ENCODE data around the gene RP2.
A peak's percentile ranks its signal among the peaks of the same experiment; 100 is the strongest.

The RP2 gene

DNA sequence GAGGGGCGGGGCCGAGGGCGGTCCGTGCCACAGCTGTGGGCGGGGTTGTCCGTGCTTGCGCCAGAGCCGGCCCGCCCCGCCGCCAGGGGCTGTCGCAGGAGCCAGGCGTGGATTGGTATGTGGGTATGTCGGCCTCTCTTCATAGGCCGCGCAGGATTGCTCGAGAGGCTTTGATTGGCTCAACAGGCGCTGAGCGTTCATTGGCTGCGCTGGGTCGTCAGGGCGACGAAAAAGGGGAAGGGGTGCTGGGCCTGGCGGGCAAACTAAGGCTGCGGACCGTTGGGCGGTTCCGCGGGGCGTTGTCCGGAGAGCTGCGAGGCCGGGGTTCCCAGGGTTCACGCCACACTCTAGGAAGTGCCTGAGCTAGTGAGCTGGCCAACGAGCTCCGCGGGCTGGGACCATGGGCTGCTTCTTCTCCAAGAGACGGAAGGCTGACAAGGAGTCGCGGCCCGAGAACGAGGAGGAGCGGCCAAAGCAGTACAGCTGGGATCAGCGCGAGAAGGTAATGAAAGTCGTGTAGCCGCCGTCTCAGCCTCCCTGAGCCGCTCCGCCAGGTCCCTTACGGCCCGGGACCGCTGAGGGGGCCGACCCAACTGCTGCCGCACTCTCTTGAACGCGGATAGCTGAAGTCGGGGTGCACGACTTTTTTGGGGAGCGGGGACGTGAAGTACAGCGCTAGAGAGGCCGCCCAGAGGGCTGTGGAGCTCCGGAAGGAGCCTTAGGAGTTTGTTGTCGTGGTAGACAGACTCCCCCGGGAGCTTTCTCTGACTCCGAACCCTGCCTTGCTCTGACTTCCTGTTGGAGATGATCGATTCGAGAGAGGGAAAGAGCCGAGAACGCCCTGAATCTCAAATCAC is at the start of gene RP2:
RP2 (plus strand) TSS at position 343 of the 857 bp plus-strand sequence; CDS start at position 401, 58 bp downstream.
- DNase-seq = peak; percentile 81

DNA sequence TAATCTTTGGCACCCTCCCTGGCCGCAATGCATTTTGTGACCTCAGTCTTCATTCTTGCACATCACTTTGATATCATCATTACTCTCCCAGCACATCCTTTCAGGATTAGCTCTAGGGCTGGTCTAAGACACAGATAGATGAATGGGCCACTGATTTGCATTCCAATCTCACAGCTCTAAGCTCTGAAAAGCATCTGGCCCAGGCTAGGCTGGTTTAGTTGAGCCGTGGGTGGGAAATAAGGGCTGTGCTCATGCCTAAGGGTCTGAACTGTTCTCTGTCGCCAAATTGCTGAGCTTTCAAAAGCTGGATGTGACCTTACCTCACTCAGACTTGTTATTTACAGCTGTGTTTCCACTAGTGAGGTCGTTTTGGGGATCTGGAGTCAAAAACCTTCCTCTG is 47.9 kb upstream of the RP2 start:
- DNase-seq = no peak

DNA sequence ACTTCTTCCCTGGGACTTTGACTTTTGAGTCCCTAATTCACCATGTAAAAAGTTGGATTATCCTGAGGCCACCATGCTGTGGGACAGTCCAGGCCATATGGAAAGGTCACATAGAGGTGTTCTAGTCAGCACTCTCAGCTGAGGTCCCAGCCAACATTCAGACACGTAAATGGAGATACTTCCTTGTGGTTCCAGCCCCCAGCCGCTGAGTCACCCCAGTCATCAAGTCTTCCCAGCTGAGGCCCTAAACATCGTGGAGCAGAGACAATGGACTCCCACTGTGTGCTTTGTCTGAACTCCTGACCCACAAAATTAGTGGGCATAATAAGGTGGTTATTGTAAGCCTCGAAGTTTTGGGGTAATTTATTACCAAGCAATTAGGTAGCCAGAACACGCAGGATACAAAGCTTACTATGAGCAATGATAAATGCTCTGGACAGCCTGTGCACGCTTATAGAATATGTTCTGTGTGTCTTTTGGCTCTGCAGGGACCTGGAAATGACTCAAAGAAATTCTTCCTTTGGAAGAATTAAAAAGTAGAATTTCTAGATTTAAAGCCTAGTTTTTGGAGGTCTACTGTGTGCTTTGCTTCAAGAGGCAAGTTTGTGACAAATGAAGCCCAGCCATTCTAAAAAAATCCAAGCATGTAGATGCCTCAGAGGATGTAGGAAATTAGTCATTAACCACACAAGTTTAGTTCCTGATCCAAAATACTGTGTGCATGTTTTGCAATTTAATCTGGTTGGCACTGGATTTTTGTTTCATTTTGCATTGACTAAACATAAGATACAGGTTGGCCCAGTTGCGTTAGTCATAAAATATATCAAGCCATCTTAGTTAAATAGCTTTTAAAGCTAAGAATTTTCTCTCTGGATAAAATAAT is 44.7 kb upstream of the RP2 start:
- no peak for DNase-seq

DNA sequence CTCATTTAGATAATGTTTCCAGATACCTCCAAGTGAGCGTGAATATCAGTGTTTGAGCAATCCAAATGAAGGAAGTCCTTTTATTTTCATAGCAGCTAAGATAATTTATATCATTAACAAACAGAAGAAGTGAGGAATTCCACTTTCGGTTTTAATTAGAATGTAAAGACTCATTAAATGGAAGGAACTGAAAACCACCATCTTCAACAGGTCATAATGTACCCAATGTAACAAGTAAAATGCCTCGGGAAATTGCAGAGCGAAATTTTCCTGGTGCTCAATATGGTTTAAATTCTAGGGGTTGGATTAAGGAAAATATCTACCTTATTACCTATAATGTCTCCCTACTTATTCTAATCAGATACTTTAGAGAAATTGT is 44.0 kb upstream of the RP2 start:
- DNase-seq = no peak

DNA sequence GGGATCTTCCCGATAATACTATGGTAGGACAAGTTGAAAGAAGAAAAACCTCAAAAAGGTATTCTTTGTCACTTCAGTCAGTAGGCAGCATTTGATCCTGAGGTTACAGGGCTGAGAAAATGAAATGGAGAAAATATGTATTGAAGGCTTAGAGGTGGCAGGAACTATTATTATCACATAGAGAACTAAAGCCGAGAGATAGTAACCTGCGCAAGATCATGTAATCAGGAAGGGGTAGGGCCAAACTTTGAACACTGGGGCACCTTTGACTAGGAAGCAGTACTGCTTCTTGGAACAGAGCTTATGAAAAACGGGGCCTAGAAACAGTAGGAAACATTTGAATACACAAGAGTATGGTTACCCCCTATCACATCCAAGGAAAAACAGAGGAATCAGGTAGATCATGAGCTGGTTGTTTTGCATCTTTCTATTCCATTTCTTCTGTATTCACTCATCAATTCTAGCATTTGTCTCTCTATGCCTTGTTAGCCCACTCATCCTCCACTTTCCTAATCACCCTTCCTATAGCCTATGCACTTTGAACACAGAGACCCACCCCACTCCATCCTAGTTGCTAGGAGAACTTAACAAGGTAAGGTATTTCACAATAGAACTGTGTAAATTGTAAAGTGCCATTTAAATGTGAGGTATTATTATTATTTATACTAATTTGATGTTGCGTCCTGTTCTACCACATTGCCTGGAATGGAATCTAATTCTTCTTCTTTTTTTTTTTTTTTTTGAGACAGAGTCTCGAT is 43.3 kb upstream of the RP2 start:
- DNase-seq = no peak

DNA sequence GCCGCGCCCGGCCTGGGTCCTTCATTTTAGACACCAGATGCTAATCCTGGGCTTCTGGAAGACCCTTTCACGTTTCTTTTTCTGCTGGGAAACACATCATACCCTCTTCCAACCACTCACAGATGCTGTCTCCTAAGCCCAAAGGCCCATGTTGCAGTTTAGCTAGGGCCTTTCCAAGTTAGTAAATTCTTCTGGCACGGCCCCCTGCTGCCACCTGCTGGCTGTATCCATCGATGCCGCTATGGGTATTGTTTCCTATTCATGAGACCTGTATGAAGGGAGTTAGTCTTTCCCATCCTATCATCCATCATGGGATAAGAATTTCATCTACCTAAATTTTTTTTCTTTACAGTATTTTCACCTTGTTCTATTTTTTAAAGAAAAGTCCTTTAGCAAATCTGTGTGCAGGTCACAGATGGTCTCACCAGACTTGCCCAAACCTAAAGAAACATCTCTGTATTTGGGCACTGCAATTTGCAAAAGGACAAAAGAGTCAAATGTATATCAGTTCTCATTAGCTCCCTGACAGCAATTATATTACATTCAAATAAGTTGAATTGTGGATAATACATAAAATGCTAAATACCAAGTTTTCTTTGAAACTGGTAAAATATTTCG is 40.2 kb upstream of the RP2 start:
- peak; percentile 2 for DNase-seq

DNA sequence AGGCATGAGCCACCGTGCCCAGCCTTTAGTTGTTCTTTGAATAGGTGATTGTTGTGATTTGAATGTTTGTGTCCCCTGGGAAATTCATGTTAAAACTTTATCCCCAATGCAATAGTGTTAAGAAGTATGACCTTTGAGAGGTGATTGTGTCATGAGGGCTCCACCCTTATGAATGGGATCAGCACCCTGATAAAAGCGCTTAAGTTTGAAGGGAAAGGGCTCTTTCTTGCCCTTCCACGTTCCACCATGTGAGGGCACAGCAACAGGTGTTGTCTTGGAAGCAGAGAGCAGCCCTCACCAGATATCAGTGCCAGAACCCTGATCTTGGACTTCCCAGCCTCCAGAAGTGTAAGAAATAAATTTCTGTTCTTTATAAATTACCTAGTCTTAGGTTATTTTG is 33.7 kb upstream of the RP2 start:
- DNase-seq = no peak

DNA sequence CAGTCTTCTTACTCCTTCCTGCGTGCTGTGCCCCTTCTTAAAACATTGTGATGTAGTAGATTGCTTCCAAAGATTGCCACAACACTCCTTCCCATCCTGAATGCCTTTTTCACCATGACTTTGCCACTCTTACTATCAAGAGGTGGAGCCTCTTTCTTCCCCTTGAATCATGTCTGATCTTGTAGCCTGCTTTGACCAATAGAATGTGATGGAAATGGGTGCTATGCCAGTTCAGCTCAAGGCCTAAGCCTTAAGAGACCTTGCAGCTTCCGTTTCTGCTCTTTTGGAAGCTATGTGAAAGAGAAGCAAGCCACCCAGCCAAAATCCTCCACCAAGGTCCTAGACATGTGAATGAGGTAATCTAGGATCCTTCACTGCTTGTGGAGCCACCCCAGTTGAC is 31.6 kb upstream of the RP2 start:
- no peak for DNase-seq

DNA sequence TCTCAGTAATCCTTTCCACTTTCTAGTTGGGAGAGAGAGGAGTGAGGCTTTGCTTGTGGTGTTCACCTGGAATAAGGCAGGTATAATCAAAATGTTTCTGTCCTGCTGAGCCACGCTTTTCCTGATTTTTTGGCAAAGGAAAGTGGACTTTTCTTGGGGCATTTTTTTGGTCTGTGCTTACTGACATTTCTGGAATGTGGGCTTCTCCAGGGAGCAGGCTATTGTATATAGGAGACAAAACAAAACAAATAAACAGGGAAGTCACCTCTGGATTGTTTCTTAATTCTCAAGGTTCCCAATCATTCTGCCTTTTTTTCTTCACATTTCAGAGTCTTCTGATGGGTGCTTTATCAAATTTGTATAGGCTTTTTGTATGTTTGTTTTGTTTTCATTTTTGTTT is 25.7 kb upstream of the RP2 start:
- no peak for DNase-seq

DNA sequence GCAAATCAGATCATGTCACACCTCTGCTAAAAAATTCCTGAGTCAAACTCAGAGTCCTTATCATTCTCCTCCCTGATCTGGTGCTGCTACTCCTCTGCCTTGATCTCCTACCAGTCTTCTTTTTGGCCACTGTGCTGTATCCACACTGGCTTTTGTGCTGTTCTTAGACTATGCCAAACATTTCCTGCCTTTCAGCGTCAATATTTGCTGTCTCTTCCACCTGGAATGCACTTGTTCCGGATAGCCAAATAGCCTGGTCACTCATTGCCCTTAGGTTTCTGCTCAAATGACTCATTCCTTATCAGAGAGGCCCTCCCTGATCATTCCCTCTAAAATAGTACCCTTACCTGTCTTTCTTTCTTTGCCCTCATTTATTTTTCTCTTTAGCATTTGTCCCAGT is 24.4 kb upstream of the RP2 start:
- no peak for DNase-seq

DNA sequence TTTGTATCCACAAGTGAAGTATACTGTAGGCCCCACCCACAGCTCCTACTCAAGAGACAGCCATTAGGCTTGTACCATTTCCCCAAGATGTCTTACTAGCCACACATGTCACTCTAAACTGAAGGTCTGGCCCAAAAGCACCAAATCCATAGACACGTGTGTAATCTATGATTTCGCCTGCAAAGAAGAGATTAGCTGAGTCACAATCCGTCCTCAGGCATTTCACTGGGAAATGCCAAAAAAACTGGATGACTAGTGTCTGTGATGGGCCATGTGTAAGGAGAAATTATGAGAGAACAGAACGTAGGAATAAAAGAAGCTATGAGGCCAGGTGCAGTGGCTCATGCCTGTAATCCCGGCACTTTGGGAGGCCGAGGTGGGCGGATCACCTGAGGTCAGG is 21.9 kb upstream of the RP2 start:
- no peak for DNase-seq

DNA sequence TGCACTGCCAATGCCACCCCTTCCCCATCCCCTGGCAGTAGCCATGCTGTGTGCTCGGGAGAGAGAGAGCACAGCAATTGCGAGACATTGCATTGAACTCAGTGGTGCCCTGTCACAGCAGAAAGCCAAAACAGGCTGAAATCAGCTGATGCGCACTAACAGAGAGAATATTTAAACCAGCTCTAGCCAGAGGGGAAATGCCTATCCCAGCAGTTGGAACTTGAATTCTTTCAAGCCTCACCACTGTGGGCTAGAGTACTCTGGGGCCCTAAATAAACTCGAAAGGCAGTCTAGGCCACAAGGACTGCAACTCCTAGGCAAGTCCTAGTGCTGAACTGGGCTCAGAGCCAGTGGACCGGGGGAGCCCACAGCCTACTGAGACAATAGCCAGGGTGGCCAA is 17.7 kb upstream of the RP2 start:
- DNase-seq = no peak

DNA sequence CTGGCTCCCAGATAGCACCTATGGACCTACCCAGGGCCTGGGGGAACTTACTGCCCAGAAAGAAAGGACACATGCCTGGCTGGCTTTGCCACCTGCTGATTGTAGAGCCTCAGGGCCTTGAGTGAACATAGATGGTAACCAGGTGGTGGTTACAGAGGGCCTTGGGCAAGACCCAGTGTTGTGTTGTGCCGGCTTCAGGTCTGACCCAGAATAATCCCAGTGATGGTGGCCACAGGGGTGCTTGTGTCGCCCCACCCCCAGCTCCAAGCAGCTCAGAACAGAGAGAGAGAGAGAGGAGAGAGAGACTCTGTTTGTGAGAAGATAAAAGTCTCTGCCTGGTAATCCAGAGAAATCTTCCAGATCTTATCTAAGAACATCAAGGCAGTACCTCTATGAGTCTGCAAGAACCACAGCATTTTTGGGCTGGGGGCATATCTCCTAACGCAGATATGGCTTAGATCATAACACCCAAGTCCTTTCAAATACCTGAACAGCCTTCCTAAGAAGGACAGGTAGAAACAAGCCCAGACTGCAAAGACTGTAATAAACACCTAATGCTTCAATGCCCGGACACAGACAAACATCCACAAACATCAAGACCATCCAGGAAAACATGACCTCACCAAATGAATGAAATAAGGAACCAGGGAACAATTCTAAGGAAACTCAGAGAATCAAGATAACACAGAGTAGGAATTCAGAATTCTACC is 16.3 kb upstream of the RP2 start:
- DNase-seq = no peak

DNA sequence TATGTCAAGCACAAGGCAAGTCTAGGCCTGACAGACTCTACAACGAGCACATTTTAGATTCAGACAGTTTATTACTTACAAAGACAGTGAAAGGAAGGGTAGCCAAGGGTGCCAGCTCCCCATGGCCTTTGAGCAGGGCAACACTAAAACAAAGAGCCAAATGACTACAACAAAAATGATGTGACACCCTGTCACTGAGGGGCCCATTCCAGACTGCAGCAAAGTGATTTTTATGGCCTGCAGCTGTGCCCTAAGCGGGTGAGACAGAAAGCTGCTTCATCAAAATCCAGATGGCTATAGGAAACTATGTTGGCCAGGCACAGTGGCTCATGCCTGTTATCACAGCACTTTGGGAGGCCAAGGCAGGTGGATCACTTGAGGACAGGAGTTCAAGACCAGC is 13.4 kb upstream of the RP2 start:
- no peak for DNase-seq

DNA sequence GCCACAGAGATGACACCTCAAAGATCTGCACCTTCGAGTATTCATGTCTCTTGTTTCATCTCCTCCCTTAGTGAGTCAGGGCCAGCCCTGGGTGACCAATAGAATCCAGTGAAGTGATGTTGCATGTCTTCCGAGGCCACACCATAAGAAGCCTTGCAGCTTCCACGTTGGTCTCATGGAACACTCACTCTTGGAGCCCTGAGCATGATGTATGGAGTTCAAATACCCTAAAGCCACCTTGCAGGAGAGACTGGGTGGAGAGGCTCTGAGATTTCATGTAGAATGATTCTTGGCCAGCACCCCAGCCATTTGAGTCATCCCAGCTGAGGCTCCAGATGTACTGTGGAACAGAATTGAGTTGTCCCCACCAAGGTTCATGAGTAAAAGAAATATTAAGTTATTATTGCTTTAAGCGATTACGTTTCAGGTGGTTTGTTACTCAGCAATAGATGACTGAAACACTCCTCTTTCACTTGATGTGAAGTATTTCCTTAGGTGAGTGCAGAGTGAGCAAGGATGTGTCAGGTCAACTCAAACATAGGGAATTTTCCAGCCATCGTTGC is 5.0 kb upstream of the RP2 start:
- no peak for DNase-seq

DNA sequence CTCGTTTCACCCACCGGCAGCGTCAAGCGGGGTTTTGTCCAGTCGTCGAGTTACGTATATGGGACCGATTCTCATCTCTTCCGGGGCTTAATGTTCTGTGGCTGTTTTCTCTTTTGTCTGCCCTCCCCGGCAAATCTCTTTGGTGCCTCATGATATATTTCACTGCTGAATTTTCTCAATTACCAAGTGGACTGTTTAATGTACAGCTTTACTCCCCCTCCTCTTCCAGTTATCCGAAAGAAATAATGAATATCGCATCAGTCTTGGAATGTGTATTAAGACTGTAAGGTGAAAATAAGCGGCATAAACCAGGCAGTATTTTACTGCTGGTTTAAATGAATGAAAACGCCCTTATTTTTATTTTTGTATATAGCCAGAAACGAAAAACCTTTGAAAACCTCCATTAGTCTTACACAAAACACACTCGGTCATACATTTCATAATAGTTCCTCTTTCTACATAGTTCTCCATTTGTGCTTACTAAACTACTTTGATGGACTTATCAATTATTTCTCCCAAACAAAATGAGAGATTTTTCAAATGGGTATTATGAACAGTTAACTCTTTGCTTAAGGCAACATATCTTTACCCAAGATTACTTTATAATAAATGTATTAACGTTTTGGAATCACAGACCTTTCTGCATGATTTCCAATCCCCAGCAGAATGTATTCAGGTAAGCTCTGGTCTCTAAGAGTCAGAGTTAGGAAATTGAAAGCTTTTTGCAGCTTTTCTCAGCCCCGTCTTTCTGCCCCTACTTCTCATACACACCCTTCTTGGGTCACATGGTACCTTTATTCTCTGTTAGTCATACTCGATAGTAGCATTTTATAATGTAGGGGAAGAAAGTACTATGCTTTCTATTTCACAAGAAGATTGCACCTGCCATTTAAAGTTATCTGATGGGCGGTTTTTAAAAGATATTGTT is 979 bp downstream of the RP2 start:
- no peak for DNase-seq

DNA sequence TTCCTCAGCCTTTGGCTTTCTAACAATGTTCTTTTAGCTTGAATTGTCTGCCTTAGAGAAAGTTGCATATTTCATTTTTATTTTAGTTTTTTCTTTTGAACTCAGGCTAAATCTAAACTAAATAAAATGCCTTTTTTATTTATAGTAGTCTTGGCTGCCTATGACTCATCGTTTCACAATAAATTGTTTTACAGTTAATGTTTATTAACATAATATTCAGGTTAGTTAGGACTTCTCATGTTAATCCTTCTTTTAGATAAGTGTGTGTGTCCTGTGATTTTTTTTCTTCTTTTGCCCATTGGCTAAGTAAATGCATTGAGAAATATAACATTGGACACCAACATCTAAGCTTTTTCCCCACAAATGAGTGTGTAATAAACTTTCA is 1.6 kb downstream of the RP2 start:
- no peak for DNase-seq

DNA sequence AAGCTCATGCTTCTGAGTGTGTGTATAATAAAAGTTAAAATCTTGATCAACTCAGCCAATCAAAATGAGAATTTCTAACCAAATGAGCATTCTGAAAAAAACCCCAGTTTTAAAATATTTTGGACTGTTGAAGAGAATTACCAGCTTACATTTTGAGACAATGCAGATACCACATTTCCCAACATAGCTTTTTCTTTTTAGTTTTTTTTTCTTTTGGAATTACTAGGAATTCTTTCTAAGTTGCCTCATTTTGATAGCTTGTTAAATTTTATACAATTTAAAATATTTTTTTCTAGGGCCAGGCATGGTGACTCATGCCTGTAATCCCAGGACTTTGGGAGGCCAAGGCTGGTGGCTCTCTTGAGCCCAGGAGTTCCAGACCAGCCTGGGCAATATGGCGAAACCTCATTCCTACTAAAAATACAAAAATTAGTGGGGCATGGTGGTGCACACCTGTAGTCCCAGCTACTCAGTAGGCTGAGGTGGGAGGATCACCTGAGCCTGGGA is 2.2 kb downstream of the RP2 start:
- no peak for DNase-seq

DNA sequence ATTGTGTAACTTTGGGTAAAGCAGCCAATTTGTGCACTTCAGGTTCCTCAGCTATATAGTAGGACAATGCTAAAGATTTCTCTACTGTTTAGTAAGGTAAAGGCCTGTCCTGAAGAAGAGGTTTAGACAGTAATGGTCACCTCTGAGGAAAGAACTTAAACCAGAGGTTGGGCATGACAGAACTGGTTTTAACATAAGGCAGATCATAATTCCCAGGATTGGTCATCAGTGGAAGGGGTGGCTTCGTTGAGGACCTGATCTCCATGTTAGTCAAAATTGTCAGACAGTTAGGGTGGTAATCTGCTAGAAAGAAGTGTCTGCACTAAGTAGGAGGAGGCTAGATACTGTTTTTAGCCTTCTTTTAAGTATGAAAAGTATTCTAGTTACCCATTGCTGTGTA is 4.1 kb downstream of the RP2 start:
- DNase-seq = no peak

DNA sequence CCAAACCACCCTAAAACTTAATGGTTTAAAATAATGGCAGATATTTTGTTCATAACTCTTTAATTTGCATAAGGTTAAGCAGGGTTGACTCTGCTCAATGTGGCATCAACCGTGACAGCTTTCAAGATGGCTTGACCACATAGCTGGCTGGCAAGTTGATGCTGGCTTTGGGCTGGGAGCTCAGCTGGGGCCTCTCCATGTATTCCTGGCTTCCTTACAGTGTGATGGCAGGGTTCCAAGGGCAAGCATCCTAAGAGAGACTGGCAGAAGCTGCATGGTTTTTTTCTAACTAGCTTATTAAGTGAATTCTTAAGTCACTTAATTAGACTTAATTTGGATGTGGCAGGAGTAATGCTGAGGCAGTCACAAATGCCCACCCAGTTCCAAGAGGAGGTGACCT is 4.5 kb downstream of the RP2 start:
- no peak for DNase-seq

DNA sequence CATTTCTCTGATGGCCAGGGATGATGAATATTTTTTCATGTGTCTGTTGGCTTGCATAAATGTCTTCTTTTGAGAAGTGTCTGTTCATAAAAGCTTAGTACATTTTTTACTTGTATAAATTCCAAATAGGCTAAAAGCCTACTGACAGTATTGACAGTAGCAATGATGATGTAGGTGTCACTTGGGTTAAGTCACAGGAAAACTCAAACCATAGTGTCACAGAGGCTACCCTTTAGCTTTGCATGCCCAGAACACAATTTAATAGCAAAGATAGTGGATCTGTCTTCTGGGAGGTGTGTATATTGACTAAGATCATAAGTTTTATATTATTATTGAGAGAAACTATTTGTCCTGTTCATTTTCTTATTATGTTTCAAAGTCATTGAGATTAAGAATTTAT is 8.1 kb downstream of the RP2 start:
- no peak for DNase-seq

Measured in NK-92 treated with Interleukin-12 subunit alpha and Interleukin-12 subunit beta, amount 100 ng/mL, for 24 hours (cell line).